Measurements from ENCODE around the gene PTGS2. TPM values are rescaled to one million over a fixed set of nuclear protein-coding genes. Genes with fewer than 3 reads are reported as not detected.

Gene PTGS2
- total and polyA plus RNA-seq, 2 of the 8 experiments (the other 6 are each of a cell fraction or from before 2014, with no cell fraction given), result 0.29 to 0.35 TPM

- Histone ChIP-seq H3K79me2 (ENCODE audit: control insufficient read depth in 1 of 2, insufficient read depth in 2 of 2, low read length in 2 of 2) (no peaks in the 10 kb centered on the region), H3K4me2 (ENCODE audit: insufficient read depth in 1 of 2, low read depth in 2 of 2, low read length in 2 of 2) (no peak overlapping the region), H2AK5ac (ENCODE audit: low read depth, low read length) (no peak overlapping the region), H4K5ac (ENCODE audit: insufficient read length, low read depth, low read length) (no peak overlapping the region), H2AFZ (ENCODE audit: low read length) (no peak overlapping the region), H3K56ac (replicated peaks; ENCODE audit: insufficient read length, low read depth, low read length) (no peak overlapping the region), H4K20me1 (replicated peaks in 1 of 2; ENCODE audit: control insufficient read depth in 1 of 2, insufficient read depth in 2 of 2, low read length in 2 of 2) (no peaks in the 10 kb centered on the region), H3K14ac (ENCODE audit: insufficient read length) (no peak overlapping the region), H3K4ac (replicated peaks; ENCODE audit: insufficient read length, low read depth, low read length) (no peak overlapping the region), H2BK5ac (ENCODE audit: low read depth, low read length) (no peak overlapping the region), H3K9ac (replicated peaks in 1 of 4; ENCODE audit: extremely low read depth in 1 of 4, low read depth in 3 of 4, low read length in 3 of 4) (no peak overlapping the region), H3K4me1 (replicated peaks in 1 of 4; ENCODE audit: control insufficient read depth in 3 of 4, insufficient read depth in 4 of 4, low read length in 3 of 4) (peaks cover 0 to 2% (median 0%) of the 10 kb centered on the region in 4 experiments; a peak in 2 of 7 replicates), H2BK12ac (ENCODE audit: low read depth, low read length) (no peak overlapping the region), H4K8ac (ENCODE audit: extremely low read depth, insufficient read depth, low read length) (no peak overlapping the region), H3K9me3 (ENCODE audit: insufficient read depth in 2 of 2, low read depth in 1 of 2, low read length in 1 of 2) (no peaks in the 10 kb centered on the region; a peak in 1 of 4 replicates), H3K4me3 (ENCODE audit: extremely low read depth in 1 of 4, insufficient read depth in 2 of 4, low read depth in 3 of 4, low read length in 4 of 4) (no peak overlapping the region), H3K27me3 (replicated peaks in 1 of 4; ENCODE audit: control insufficient read depth in 3 of 4, extremely low read depth in 1 of 4, insufficient read depth in 3 of 4, low read length in 3 of 4) (peaks cover 0 to 3% (median under 1%) of the 10 kb centered on the region in 4 experiments; a peak in 1 of 7 replicates), H3K36me3 (ENCODE audit: control insufficient read depth in 2 of 4, insufficient read depth in 4 of 4, low read length in 3 of 4) (no peaks in the 10 kb centered on the region), H3K23me2 (ENCODE audit: low read depth, low read length) (peaks cover 2% of the 10 kb centered on the region), H4K91ac (replicated peaks; ENCODE audit: insufficient read length, low read length) (no peak overlapping the region), H2BK120ac (replicated peaks; ENCODE audit: low read depth, low read length) (no peak overlapping the region), H2BK20ac (ENCODE audit: low read length) (no peak overlapping the region), H3K79me1 (ENCODE audit: low read depth, low read length) (no peaks in the 10 kb centered on the region), H3K23ac (ENCODE audit: insufficient read length) (no peak overlapping the region), H2BK15ac (ENCODE audit: low read length) (no peak overlapping the region), H3K18ac (ENCODE audit: extremely low read depth, low read length) (no peak overlapping the region), H3K27ac (ENCODE audit: low read depth, low read length) (no peak overlapping the region)
- 53% methylated on average over 1 of the region's 1 CpG; no CpG with 5 or more reads in 1 of the 2 experiments for WGBS, 2 experiments (ENCODE audit: extremely low coverage in 1 of 2, insufficient coverage in 1 of 2, insufficient read length in 1 of 2, insufficient replicate concordance in 2 of 2, low coverage in 1 of 2, low lambda C conversion rate in 2 of 2, missing lambda C conversion rate in 1 of 2)
- DNase-seq (ENCODE audit: low read depth in 1 of 2, low spot score in 2 of 2) (no peak), FAIRE-seq (no peak)
- CTCF ChIA-PET (ENCODE audit: partially characterized antibody), result interaction anchor here (0.7 to 6.6 kb wide), 9 partner anchors 9 to 284 kb away, joined by 3 to 37 read pairs (median 3); no protein-coding TSS in a partner anchor
- POLR2A ChIA-PET (ENCODE audit: partially characterized antibody), result no interaction called here
- TF ChIP-seq RAD21 (IDR thresholded peaks at IDR 0.05 in 1 of 2, conservative IDR thresholded peaks at IDR 0.05 in 1 of 2; ENCODE audit: low read depth in 2 of 2, low read length in 2 of 2), result peak; percentile 44 to 46
- no peak for TF ChIP-seq SP4 (IDR thresholded peaks at IDR 0.05; ENCODE audit: low read length)
- no peak for TF ChIP-seq SIRT6 (IDR thresholded peaks at IDR 0.05; ENCODE audit: low read length)
- no peak for TF ChIP-seq ZNF274 (IDR thresholded peaks at IDR 0.05; ENCODE audit: borderline replicate concordance, extremely low read depth, low read length)
- TF ChIP-seq TCF12 (IDR thresholded peaks at IDR 0.05; ENCODE audit: low read depth, low read length), result no peak
- no peak for TF ChIP-seq BRCA1 (IDR thresholded peaks at IDR 0.05; ENCODE audit: low read depth, low read length)
- peak in 1 of 3 experiments; percentile 1; a peak in 1 of 4 replicates for TF ChIP-seq CTCF (IDR thresholded peaks at IDR 0.05; ENCODE audit: control extremely low read depth in 1 of 3, insufficient read depth in 1 of 3, low read depth in 1 of 3, low read length in 3 of 3)
- no peak for TF ChIP-seq E2F6 (IDR thresholded peaks at IDR 0.05)
- no peak for TF ChIP-seq KDM5A (IDR thresholded peaks at IDR 0.05; ENCODE audit: low read length)
- TF ChIP-seq CEBPB (IDR thresholded peaks at IDR 0.05; ENCODE audit: low read depth, low read length), result no peak
- no peak for TF ChIP-seq GABPA (IDR thresholded peaks at IDR 0.05; ENCODE audit: borderline replicate concordance, insufficient read depth, low read length)
Observed at GRCh38 chr1:186682736-186683135, 2.5 kb upstream of the PTGS2 start.
